KG1 (cell line): ENCODE data around the gene ENOX2.

Experiments used
- DNase-seq: peaks from one replicate; lab custom pipeline; 2025; lab: John Stamatoyannopoulos, UW

ENOX2 gene

GRCh38 chrX:130884627-130885026 is 18.4 kb downstream of the ENOX2 start:
- no peak for DNase-seq

- no peak for DNase-seq
Measured at GRCh38 chrX:130879869-130880268, 23.1 kb downstream of the ENOX2 start.

GRCh38 chrX:130878350-130879341 is 24.4 kb downstream of the ENOX2 start:
- no peak for DNase-seq

DNA sequence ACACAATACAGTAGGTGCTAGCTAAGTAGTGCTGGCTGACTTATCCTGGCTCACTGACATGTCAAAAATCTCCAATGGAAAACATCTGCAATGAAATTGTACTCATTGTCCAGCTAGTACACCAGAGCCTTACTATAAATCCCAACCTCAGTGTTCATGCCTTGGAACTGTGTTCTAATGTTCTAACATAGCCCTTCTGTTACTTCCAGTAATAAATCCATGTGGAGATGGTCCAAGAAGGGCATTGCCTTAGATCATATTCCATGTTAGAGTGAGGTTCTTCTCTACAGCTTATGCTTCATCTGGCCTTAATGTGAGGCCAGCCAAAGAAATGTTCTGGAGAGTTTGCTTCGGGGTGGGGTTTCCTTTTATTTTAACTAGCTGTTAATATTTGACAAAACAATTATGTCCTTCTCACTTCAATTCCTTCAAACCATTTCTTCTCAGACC is 25.1 kb downstream of the ENOX2 start:
- no peak for DNase-seq

GRCh38 chrX:130876226-130876625 is 26.8 kb downstream of the ENOX2 start:
- no peak for DNase-seq

DNA sequence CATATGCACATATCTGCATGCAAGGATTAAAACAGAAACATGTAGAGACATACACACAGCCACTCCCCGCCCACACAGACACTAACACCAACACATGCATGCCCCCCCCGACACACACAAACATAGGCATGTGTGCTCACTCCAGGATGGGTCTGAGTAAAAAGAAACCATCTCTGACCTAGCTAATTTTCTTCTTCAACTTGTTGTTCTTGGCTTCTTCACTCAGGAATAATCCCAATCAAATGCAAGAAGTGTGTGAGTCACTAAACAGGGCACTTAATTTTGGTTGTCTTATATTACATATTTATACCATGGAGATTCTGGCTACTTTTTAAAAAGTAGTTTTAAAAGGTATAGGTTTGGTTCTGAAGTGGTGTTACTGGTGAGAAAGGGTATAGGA is 28.3 kb downstream of the ENOX2 start:
- no peak for DNase-seq

- no peak for DNase-seq
Measured at GRCh38 chrX:130869239-130869638, 33.8 kb downstream of the ENOX2 start.

- no peak for DNase-seq
Measured at GRCh38 chrX:130861462-130861861, 41.5 kb downstream of the ENOX2 start.

DNA sequence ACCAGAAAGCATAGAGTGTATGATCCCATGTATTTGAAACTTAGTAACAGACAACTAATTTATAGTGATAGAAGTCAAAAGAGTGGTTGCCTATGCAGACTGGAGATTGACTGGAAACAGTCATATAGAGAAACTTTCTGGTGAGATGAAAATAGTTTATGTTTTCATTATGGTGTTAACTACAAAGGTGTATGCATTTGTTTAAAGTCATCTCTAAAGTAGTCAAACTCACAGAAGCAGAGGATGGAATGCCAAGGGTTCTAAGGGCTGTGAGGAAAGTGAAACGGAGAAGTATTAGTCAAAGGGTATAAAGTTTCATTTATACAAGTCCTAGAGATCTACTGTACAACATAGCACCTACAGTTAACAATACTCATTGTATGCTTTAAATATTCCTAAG is 45.8 kb downstream of the ENOX2 start:
- no peak for DNase-seq

- no peak for DNase-seq
Measured at GRCh38 chrX:130851569-130851968, 51.4 kb downstream of the ENOX2 start.

- DNase-seq: no peak
Measured at GRCh38 chrX:130848763-130849162, 54.2 kb downstream of the ENOX2 start.

GRCh38 chrX:130846746-130847145 is 56.3 kb downstream of the ENOX2 start:
- DNase-seq: no peak

DNA sequence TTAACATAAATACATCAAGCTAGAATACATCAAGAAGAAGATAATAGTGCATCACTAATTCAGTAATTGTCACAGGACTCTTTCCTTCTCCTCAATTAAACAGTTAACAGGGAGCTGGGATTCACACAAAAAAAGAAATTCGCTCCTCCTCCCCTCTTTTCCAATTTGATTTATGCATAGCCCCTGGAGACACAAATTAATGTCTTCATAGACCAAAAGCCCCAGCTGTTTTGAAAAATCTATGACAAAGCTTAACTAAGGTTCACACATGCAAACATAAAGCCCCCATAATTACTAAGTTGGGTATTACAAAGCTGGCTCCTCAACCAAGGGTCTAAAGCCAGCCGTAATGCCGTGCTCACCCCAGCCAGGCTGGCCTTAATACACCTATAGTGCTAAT is 61.2 kb downstream of the ENOX2 start:
- no peak for DNase-seq

DNA sequence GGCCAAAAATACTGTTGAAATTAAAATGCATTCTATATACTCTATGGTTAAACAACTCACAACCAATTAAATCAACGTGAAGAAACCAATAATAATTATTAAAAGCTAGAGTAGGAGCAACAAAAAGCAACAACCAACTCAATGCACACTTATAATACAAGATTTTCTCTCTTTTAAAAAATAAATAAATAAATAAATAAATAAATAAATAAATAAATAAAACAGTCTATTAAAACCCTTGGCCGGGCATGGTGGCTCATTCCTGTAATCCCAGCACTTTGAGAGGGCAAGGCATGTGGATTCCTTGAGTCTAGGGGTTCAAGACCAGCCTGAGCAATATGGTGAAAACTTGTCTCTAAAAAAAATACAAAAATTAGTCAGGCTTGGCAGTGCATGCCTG is 62.7 kb downstream of the ENOX2 start:
- DNase-seq: no peak

DNA sequence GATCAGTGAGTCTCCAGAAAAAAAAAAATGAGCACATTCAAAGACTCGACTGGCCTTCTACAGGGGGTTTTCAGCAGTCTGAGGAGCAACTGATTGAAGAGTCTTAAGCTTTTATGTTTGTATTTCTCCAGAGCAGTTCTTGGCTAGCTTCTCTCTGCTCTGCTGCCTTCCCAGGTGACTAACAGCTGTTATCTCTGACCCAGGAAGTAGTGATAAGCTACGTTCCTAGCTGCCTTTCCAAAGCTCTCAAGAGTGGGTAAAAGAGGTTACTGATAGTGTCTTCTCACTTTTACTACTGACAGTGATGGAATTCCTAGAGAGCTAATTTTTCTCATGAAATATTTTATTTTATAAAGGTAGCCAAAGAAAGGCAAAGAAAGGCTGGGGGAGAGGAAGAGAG is 66.6 kb downstream of the ENOX2 start:
- no peak for DNase-seq

GRCh38 chrX:130834830-130835229 is 68.2 kb downstream of the ENOX2 start:
- DNase-seq: no peak

DNA sequence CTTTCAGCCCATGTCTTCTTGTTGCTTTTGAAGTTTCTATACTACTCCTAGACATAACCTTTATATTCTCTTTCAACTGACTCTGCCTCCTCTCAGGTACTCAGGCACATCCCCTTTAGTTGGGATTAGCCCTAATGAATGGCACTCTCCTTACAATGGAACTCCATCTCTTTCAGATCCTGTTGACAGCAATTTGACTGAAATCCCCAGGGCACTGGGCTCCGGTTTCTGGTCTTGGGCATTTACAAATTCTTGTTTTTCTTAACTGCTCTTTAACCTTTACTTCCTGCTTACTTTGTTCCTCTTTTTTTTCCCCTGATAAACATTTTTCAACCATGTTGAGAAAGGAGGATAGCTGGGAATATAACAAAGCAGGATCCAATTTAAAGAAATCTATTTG is 68.9 kb downstream of the ENOX2 start:
- no peak for DNase-seq

DNA sequence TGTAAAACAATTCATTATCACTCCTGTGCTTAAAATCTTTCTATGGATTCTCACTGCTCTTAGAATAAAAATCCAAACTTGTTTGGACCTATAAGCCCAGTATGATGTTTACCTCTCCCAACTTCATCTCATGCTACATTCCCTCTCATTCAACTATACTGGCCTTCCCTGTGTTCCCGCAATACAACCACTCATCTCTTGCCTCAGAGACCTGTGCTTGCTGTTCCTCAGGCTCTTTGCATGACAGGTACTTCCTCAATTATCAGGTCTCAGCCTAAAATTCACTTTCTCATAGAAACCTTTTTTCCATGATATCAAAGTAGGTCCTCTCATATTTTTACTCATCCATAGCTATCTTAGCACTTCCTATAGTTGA is 71.7 kb downstream of the ENOX2 start:
- no peak for DNase-seq

GRCh38 chrX:130830599-130831346 is 72.2 kb downstream of the ENOX2 start:
- no peak for DNase-seq

DNA sequence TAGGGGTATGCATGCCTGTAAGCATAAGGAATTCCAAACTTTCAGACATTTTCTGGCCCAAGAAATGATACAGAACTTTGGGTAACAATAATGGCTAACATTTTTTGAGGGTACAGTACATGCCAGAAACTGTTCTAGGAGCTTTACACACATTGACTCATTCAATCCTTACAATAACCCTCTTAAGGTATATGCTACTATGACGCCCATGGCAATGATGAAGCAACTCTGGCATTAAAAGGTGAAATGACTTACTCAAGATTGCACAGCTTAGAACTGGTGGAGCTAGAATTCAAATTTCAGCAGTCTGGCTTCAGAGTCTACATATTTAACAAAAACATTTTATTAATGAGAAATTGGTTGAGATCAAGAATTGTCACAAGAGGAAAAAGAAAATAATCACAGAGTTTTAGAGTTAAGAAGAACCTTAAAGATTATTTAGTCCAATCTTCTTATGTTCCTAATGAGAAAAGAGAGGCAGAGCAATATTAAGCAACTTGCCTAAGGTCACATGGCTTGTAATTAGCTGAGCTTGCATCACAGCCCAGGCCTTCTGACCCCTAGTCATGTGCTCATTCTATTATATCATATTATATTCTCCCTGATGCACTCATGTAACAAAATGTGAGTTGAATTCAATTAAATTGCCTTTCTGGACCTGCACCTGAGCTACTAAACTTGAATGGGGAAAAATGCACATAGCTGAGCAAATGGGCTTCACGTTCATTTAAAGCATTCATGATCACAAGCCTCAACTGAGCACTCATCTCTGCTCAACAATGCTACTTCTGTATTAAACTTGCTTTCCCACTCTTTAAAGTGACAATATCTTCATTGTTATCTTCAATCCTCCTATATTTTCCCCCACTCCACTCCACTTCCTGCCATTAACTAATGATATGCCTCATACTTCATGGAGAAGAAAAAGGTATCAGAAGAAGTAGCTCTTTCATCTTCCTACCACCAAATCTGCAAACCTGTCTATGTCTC is 73.2 kb downstream of the ENOX2 start:
- no peak for DNase-seq

GRCh38 chrX:130828641-130829040 is 74.4 kb downstream of the ENOX2 start:
- no peak for DNase-seq

DNA sequence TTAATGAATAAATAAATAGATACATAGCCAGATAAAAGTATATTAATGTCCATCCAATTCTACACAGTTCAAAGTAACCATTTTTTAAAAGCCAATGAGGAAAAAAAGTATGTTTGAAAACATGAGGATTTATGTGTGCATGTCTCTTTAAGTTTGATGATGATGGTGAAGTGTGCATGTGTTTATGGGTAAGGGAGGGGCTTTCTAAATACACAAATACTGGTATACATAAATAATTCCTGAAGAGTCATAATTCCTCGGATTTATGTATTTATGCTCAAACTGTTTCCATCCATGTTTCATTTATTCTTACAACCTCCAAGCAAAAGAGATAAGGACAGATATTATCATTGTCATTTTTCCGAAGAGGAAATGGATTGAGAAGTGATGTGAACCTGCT is 75.4 kb downstream of the ENOX2 start:
- DNase-seq: no peak
